ENCODE measurements around the gene MYH6. TPM values are rescaled to one million over a fixed set of nuclear protein-coding genes. Genes with fewer than 3 reads are reported as not detected.
"Not testable (repeated sequence)": the region's sequence is repeated elsewhere in the genome, so short reads cannot be mapped to it uniquely, and the experiment has no call there.

The MYH6 gene
- total RNA-seq = 0.30 TPM

DNA sequence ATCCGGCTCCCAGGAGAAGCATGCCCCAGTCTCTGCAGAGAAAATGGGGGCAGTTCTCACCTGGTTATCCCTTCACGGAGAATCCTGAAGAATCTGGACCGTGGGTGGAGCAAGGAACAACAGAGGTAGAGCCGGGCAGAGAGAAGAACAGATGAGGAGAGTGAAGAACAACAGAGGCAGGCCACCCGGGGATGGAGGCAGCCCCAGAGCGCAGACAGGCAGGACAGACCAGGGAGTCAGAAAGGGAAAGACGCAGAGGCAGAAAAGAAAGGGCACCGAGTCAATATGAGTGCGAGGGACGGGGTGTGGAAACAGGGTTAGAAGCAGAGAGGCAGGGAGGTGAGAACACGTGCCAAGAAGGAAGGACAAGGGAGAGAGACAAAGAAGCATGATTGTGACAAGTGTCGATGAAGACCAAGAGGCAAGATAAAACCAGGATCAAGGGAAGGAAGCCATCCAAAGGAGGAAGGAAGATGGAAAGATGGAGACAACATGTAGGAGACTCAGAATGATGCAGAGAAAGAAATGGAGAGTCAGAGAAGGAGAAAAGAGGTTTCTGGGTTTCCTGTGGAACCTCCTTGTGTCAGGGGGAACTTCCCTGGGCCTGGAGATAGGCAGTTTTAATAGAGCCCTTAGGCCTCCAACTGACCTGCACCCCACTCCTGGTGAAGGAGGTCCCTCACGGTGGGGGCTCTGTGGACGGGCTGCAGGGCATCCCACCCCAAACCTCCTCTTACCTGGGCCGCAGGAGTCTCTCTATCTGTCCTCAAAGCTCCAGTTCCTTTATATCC is at the start of gene MYH6:
MYH6 (minus strand) TSS at position 758 of the 791 bp plus-strand sequence. CDS start 1,050 bp downstream, outside the sequence.
- DNase-seq = no peak

DNA sequence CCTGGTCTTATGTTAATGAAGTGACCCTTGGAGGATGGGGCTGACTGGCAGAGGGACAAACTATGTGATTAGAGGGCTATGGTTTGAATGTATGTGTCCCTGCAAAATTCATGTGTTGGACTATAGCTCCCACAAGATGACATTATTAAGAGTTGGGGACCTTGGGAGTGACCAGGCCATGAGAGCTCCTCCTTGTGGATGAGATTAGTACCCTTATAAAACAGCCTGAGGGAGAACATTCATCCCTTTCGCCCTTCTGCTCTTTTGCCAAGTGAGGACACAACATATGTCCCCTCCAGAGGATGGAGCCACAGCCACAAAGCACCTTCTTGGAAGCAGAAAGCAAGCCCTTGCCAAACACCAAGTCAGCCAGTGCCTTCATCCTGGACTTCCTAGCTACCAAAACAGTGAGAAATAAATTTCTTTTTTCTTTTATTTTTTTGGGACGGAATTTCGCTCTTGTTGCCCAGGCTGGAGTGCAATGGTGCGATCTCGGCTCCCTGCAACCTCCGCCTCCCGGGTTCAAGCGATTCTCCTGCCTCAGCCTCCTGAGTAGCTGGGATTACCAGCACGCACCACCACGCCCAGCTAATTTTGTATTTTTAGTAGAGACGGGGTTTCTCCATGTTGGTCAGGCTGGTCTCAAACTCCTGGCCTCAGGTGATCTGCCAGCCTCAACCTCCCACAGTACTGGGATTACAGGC is 49.0 kb upstream of the MYH6 start:
- DNase-seq = not testable (repeated sequence)

DNA sequence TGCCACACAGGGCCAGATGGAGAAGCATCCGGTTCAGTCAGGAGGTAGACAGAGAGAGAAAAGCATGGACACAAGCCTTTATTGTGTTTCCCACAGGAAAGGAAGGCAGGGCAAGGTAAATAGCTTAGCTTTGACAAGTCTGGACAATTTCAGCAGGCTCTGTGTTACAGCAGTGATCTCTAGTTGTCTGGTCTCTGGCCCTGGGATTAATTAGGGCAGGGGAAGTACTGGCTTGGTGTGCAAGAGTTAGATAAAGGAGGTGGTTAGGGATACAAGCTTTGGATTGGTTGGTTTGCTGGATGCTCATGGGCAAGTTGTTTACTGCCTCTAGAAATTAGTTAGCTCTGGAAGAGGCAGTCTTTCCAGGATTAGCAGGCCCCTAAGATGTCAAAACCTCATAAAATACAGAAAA is 46.4 kb upstream of the MYH6 start:
- no peak for DNase-seq

DNA sequence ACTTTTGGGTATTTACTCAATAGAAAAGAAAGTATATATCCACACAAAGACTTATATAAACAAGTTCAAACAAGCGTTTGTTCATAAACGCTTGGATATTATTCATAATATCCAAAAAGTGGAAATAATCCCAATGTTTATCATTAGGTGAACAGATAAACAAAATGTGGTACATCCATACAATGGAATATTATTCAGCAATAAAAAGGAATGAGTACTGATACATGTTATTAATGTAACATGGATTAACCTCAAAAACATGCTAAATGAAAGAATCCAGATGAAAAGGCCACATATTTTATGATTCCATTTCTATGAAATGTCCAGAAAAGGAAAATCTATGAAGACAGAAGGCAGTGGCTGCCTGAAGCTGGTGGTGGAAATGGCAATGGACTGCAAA is 44.2 kb upstream of the MYH6 start:
- DNase-seq = no peak

GRCh38 chr14:23450379-23450778 is 42.3 kb upstream of the MYH6 start:
- DNase-seq = no peak

DNA sequence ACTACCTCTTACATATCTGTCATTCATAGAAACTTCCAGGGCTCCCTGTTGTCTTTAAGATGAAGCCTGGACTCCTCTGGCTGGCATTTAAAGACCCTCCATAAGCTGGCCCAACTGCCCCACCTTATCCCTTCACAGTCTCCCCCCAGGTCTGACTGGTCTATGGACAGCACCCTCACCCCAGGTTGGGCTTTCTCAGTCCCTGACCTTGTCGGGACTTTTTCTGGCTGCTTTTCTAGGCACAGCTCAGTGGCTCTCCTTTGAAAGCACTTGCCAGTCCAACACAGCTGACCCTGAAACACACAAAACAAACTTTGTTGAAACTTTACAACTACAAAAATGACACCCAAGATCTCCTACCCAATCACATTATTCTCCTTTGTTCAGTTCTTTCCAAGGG is 41.2 kb upstream of the MYH6 start:
- no peak for DNase-seq

- DNase-seq = no peak
These were observed 39.6 kb upstream of the MYH6 start for GRCh38 chr14:23447361-23448350.

GRCh38 chr14:23446291-23446851 is 38.3 kb upstream of the MYH6 start:
- DNase-seq = no peak

DNA sequence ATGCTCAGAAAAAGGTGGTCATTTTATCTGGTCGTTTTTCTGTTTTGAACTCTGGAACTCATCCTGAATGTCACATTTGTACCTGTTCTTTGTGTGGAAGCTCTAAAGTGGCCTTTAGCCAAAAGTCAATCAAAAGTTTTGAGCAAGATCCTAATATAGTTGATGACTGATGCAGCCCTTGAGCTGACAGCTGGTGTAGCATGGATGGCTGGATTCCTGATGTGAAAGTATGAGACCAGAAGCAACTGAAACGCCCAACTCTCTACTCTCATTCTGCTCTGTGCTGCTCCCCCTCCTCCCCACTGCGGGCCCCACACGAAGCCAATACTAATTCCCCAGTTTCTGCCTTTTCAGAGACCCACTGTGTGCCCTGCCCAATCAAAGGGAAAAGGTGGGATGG is 37.7 kb upstream of the MYH6 start:
- DNase-seq = no peak

GRCh38 chr14:23444314-23444713 is 36.2 kb upstream of the MYH6 start:
- DNase-seq = no peak

GRCh38 chr14:23443881-23444280 is 35.8 kb upstream of the MYH6 start:
- DNase-seq = no peak

- no peak for DNase-seq
These were observed 35.3 kb upstream of the MYH6 start for GRCh38 chr14:23443411-23443812.

DNA sequence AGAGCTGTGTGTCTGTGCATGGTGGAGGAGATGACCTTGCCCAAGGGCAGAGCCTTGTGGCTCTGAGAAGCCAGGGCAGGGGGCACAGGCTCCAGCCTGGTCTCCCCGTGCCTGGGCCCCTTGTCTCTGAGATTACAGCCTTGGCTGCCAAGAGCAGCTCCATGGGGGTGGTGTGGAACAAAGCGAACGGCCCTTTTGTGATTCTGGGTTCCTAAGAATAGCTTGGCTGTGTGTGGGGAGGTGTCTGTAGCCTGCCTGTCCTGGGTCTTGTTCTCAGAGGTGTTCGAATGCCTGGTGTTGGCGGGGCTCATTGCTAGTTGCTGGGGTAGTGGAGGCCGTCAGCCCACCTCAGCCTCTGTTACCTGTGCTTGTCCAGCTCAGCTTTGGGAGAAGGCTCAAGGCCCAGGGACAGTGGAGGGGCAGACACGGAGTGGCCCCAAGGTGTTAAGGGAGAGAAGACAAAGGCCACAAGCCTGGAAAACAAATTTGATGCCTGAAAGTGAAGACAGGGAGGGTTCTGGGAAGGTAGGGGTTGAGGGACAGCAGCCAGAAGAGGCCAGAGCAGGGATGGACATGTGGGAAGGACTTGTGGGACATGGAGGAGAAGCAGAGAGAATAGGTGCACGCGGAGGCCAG is 34.8 kb upstream of the MYH6 start:
- no peak for DNase-seq

DNA sequence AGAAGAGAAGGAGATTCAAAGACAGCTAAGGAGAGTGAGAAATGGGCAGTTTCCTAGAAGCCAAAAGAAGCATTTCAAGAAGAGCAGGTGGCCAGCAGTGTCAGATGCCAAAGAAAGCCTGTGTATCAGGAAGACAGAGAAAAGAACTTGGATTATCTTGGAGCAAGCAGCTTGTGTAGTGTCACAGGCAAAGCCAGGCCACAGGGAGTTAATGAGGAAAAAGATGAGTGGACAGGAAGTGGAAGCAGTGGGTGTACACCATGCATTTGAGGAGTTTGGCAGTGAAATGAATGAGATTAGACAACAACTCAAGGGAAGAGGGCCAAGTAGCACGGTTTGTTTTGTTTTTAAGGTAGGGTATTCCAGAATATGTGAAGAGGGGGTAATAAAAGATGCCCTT is 33.0 kb upstream of the MYH6 start:
- no peak for DNase-seq

- DNase-seq = no peak
These were observed 31.2 kb upstream of the MYH6 start for GRCh38 chr14:23439107-23439835.

- DNase-seq = no peak
These were observed 30.3 kb upstream of the MYH6 start for GRCh38 chr14:23438101-23438971.

GRCh38 chr14:23437133-23438100 is 29.3 kb upstream of the MYH6 start:
- no peak for DNase-seq

DNA sequence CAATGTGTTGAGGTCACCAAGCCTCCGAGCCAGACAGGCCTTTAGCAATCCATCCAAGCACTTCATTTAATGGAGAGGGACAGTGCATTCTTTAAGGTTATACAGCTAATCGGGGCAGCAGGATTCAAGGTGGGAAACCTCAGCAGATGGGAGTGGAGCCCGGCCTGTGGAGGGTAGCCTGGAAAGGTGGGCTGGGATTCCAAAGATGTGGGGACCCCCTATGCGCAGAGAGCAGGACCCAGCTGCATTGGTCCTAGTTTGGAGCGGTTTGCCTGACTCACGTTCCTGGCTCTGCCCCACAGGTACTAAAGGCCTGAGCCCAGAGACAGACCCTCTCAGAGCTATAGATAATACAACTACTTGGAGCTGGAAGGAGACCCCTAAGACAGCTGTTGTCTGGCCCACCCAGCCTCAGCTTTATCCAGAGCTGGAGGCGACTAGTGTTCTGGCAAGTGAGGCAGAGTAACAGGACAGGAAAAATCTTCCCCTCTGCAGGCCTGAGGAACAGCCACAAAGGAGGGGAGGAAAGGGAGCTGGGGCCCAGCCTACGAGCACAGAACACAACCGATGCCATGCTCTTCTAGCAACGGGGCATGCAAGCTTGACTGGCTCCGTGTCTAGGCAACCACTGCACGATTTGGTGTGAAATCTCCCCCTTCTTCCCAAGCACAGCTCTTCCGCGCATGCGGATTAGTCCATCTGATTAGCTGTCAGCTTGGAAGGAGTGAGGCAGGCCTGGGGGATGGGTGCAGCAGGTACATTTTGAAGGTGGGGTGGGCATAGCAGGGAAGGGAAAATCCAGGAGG is 28.5 kb upstream of the MYH6 start:
- DNase-seq = no peak

Data from skin of body (tissue), 2 donors.